Karpas-422 (cell line): Measurements from ENCODE around the gene P3H2. TPM values are rescaled to one million over a fixed set of nuclear protein-coding genes. Genes with fewer than 3 reads are reported as not detected.
A peak's percentile ranks its signal among the peaks of the same experiment; 100 is the strongest.

ENCODE experiments used
- DNase-seq: peaks from one replicate; pipeline ENCODE4 v3.0.0-alpha.2; 2015
- H2AFZ ChIP-seq: fragments of 200-600 bp; sonication (generic); 2 replicates; pipeline ENCODE4 v1.6.1; 2014; ENCODE audit warnings: antibody characterized with exemption, low read length, mixed read lengths
- H3K27ac ChIP-seq: fragments of 200-600 bp; sonication (generic); 2 replicates; pipeline ENCODE4 v1.5.1; 2014; ENCODE audit warnings: mild to moderate bottlenecking, low read length, moderate library complexity
- H3K27me3 ChIP-seq: fragments of 200-600 bp; sonication (generic); 2 replicates; pipeline ENCODE4 v1.6.1; 2014; ENCODE audit warnings: low read length, mixed read lengths
- H3K36me3 ChIP-seq: fragments of 200-600 bp; sonication (generic); 2 replicates; pipeline ENCODE4 v1.6.1; 2014; ENCODE audit warnings: low read length, mixed read lengths; ENCODE audit not compliant: insufficient read depth
- H3K4me1 ChIP-seq: fragments of 200-600 bp; sonication (generic); 2 replicates; pipeline ENCODE4 v1.6.1; 2014; ENCODE audit warnings: mild to moderate bottlenecking, low read length, mixed read lengths
- H3K4me2 ChIP-seq: fragments of 200-600 bp; sonication (generic); 2 replicates; pipeline ENCODE4 v1.6.1; 2014; ENCODE audit warnings: low read length, low read depth, mild to moderate bottlenecking; ENCODE audit not compliant: poor library complexity, severe bottlenecking
- H3K4me3 ChIP-seq: fragments of 200-600 bp; sonication (generic); 2 replicates; pipeline ENCODE4 v1.5.1; 2014; ENCODE audit warnings: mild to moderate bottlenecking, antibody characterized with exemption, low read length, mixed read lengths
- H3K79me2 ChIP-seq: fragments of 200-600 bp; sonication (generic); 2 replicates; pipeline ENCODE4 v1.6.1; 2014; ENCODE audit warnings: mild to moderate bottlenecking, low read length, mixed read lengths
- H3K9ac ChIP-seq: fragments of 200-600 bp; sonication (generic); 2 replicates; pipeline ENCODE4 v1.6.0; 2014; ENCODE audit warnings: low read length
- H3K9me2 ChIP-seq: fragments of 200-600 bp; sonication (generic), shearing (Covaris generic); replicated peaks from 2 replicates; pipeline ENCODE4 v1.6.0; 2014; ENCODE audit warnings: mild to moderate bottlenecking, low read length, moderate library complexity; ENCODE audit not compliant: insufficient read depth
- H3K9me3 ChIP-seq: fragments of 300-700, 200-600 bp; sonication (generic); 2 replicates; pipeline ENCODE4 v1.6.1; 2014; ENCODE audit warnings: low read length, mixed read lengths
- H4K20me1 ChIP-seq: fragments of 200-600 bp; sonication (generic); 2 replicates; pipeline ENCODE4 v1.6.1; 2014; ENCODE audit warnings: mild to moderate bottlenecking, antibody characterized with exemption, low read length, low read depth; ENCODE audit not compliant: insufficient read depth
- total RNA-seq: library from RNA; depleted of rRNA; stranded (reverse); fragments of >200 nt; shearing (Covaris generic); gene quantifications from 2 replicates; pipeline ENCODE4 v1.2.3, GENCODE V29; 2014; ENCODE audit warnings: low replicate concordance

The P3H2 gene
- total RNA-seq, 1 experiment from 2014 or later = not detected

GRCh38 chr3:189977174-189977573, 143.5 kb downstream of the P3H2 start:
- Histone ChIP-seq H2AFZ (no peak overlapping the region), H3K4me3 (no peak overlapping the region), H3K36me3 (no peaks in the 10 kb centered on the region), H3K79me2 (no peaks in the 10 kb centered on the region), H3K27ac (no peak overlapping the region), H3K4me1 (no peaks in the 10 kb centered on the region), H3K9ac (no peak overlapping the region), H3K27me3 (no peaks in the 10 kb centered on the region), H4K20me1 (no peaks in the 10 kb centered on the region), H3K4me2 (no peak overlapping the region), H3K9me3 (no peaks in the 10 kb centered on the region), H3K9me2 (no peaks in the 10 kb centered on the region)
- DNase-seq = no peak

DNA sequence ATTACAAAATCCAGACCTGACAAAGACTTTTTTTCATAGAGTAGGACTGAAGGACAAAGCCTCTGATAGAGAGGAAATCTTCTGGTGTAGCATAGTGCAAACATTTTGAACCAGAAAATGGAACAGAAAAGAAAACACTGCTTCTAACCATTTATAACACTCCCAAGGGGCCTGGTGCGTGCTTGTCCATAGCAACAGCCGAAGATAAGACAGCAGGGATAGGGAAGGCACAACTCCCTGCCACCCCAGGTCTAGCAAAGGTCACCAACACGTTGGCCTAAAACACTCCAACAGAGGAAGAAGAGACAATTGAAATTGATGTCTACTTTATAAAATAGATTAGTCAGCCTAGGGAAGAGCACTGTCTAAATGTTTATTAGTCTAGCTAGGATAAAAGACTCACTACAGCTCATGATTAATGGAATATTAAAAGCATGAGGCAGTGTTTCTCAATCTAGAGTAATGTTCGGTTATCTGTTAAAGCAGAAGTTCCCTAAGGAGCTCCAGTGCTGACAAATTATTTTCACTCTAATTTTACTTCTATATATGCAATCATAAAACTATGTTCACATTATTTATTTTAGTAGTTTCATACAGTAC, 145.2 kb downstream of the P3H2 start:
- Histone ChIP-seq H3K27ac (no peak overlapping the region), H3K79me2 (no peaks in the 10 kb centered on the region), H3K27me3 (no peaks in the 10 kb centered on the region), H3K4me3 (no peak overlapping the region), H3K4me2 (no peak overlapping the region), H3K9me2 (no peaks in the 10 kb centered on the region), H3K36me3 (no peaks in the 10 kb centered on the region), H2AFZ (no peak overlapping the region), H3K9ac (no peak overlapping the region), H4K20me1 (no peaks in the 10 kb centered on the region), H3K9me3 (no peaks in the 10 kb centered on the region), H3K4me1 (no peaks in the 10 kb centered on the region)
- no peak for DNase-seq

DNA sequence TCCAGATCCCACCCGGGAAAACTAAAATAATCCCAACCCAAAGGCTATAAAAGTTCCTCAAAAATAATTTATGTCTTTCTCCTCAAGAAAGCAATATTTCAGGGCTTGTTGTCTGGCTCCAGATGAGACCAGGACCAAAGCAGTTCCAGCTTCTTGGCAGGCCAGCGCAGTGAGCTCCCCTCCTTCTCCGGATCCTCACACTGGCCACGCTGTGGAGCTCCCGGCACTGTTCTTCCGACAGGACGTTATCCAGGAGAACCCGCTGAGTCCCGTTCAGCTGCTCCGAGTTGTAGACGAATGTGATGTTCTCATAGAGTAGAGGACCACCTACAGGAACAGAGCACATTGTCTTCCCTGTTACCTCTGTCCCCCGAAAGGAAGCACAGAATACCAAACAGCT, 146.3 kb downstream of the P3H2 start:
- H3K27me3 ChIP-seq = no peaks in the 10 kb centered on the region
- no peaks in the 10 kb centered on the region for H3K79me2 ChIP-seq
- no peak for DNase-seq
- H3K9me2 ChIP-seq = no peaks in the 10 kb centered on the region
- H3K4me2 ChIP-seq = no peak overlapping the region
- H3K4me3 ChIP-seq = no peak overlapping the region
- H3K9me3 ChIP-seq = no peaks in the 10 kb centered on the region
- H3K4me1 ChIP-seq = no peaks in the 10 kb centered on the region
- no peak overlapping the region for H3K27ac ChIP-seq
- no peak overlapping the region for H2AFZ ChIP-seq
- H3K36me3 ChIP-seq = no peaks in the 10 kb centered on the region
- no peaks in the 10 kb centered on the region for H4K20me1 ChIP-seq
- no peak overlapping the region for H3K9ac ChIP-seq

DNA sequence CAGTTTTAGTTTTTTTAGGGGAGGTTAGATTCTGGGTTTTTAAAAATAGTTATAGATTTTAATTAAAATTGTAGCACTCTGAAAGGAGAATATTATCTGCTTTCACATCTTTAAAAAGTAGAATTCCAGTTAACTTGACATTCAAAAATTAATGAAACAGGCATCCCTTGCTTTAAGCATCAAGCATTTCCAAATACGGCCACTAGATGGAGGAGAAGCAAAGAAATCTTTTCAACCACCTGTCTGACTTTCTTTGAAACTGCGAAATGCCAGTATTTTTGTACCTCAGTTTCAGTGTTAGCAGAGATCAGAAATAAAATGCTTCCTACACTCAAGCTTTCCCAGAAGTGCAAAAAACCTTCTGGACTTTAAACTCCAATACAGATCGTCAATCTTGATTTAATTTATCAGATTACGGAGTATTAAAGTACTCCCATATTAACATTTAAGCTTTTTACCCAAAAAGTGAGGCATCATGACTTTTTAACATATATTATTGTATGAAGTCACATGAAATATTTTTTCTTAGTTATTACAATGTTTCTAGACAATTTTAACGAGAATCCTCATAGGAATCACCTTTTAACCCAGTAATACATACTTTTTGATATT, 153.3 kb downstream of the P3H2 start:
- Histone ChIP-seq H3K9me3 (no peaks in the 10 kb centered on the region), H3K4me3 (no peak overlapping the region)

GRCh38 chr3:189966843-189967242, 153.9 kb downstream of the P3H2 start:
- H3K79me2 ChIP-seq = no peaks in the 10 kb centered on the region
- no peak overlapping the region for H3K9ac ChIP-seq
- H3K9me2 ChIP-seq = no peaks in the 10 kb centered on the region
- H2AFZ ChIP-seq = no peak overlapping the region
- no peak overlapping the region for H3K4me3 ChIP-seq
- H3K4me2 ChIP-seq = no peak overlapping the region
- H4K20me1 ChIP-seq = no peaks in the 10 kb centered on the region
- H3K27ac ChIP-seq = no peak overlapping the region
- H3K9me3 ChIP-seq = no peaks in the 10 kb centered on the region
- no peak for DNase-seq
- no peaks in the 10 kb centered on the region for H3K27me3 ChIP-seq
- H3K4me1 ChIP-seq = no peaks in the 10 kb centered on the region
- H3K36me3 ChIP-seq = no peaks in the 10 kb centered on the region

More for the DNA sequence above, 153.3 kb downstream of the P3H2 start:
- H3K36me3 ChIP-seq = no peaks in the 10 kb centered on the region
- H3K79me2 ChIP-seq = no peaks in the 10 kb centered on the region
- H3K9ac ChIP-seq = no peak overlapping the region
- H3K27me3 ChIP-seq = no peaks in the 10 kb centered on the region
- no peaks in the 10 kb centered on the region for H3K9me2 ChIP-seq
- DNase-seq = peak; percentile 83
- no peak overlapping the region for H2AFZ ChIP-seq
- H3K4me1 ChIP-seq = no peaks in the 10 kb centered on the region
- no peak overlapping the region for H3K4me2 ChIP-seq
- H3K27ac ChIP-seq = no peak overlapping the region
- no peaks in the 10 kb centered on the region for H4K20me1 ChIP-seq

- Histone ChIP-seq H3K27ac (no peak overlapping the region), H3K79me2 (no peaks in the 10 kb centered on the region), H3K9ac (no peak overlapping the region), H4K20me1 (no peaks in the 10 kb centered on the region), H2AFZ (no peak overlapping the region), H3K36me3 (no peaks in the 10 kb centered on the region), H3K4me1 (no peaks in the 10 kb centered on the region), H3K27me3 (no peaks in the 10 kb centered on the region), H3K9me2 (no peaks in the 10 kb centered on the region), H3K4me2 (no peak overlapping the region), H3K9me3 (no peaks in the 10 kb centered on the region), H3K4me3 (no peak overlapping the region)
- DNase-seq = no peak
These were observed 155.9 kb downstream of the P3H2 start for GRCh38 chr3:189964623-189965332.

- Histone ChIP-seq H3K27me3 (no peaks in the 10 kb centered on the region), H3K9me2 (no peaks in the 10 kb centered on the region), H3K36me3 (no peaks in the 10 kb centered on the region), H3K4me2 (no peak overlapping the region), H3K9me3 (no peaks in the 10 kb centered on the region), H3K79me2 (no peaks in the 10 kb centered on the region), H3K4me1 (no peaks in the 10 kb centered on the region), H3K9ac (no peak overlapping the region), H4K20me1 (no peaks in the 10 kb centered on the region), H3K4me3 (no peak overlapping the region), H2AFZ (no peak overlapping the region), H3K27ac (no peak overlapping the region)
- DNase-seq = no peak
These were observed 158.2 kb downstream of the P3H2 start for GRCh38 chr3:189962466-189962865.

- Histone ChIP-seq H3K9me3 (no peaks in the 10 kb centered on the region), H2AFZ (no peak overlapping the region), H4K20me1 (no peaks in the 10 kb centered on the region), H3K4me2 (no peak overlapping the region), H3K9ac (no peak overlapping the region), H3K79me2 (no peaks in the 10 kb centered on the region), H3K9me2 (no peaks in the 10 kb centered on the region), H3K4me1 (no peaks in the 10 kb centered on the region), H3K27ac (no peak overlapping the region), H3K27me3 (no peaks in the 10 kb centered on the region), H3K36me3 (no peaks in the 10 kb centered on the region), H3K4me3 (no peak overlapping the region)
- peak; percentile 89 for DNase-seq
These were observed 159.1 kb downstream of the P3H2 start for GRCh38 chr3:189961522-189962161.
